ENCODE results near the gene TMEM52. TPM values are rescaled to one million over a fixed set of nuclear protein-coding genes. Genes with fewer than 3 reads are reported as not detected.

The TMEM52 gene
- total RNA-seq (6.9 and 7.1 TPM in 2 replicates), polyA plus RNA-seq (4.2 and 16.6 TPM in 2 replicates)

DNA sequence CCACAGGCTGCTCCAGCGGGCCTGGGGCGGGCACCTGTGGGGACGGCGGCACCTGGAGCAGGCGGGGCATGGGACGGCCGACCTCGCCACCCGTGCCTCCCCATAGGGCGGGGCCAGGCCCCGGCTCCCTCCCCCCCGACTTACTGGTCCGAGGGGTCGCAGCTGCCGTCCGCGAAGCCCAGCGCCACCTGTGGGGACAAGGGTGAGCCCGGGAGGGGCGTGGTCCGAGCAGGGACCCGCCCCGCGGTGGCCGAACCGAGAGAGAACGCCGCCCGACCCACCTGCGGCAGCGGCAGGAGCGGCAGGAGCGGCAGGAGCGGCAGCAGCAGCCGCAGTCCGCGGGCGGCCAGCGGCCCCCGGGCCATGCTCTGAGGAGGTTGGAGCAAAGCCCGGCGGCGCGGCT, at the start of gene TMEM52:
TSS of gene TMEM52 (minus strand) at position 379 of the 403 bp plus-strand sequence. CDS start at position 365, 14 bp downstream.
- H3K4me3 ChIP-seq = peak within 1 kb of the TSS; percentile 36
- H3K4me1 ChIP-seq (ENCODE audit: low read depth) = peaks cover 12% of the 10 kb centered on the region
- no peak within 1 kb of the TSS for H3K27ac ChIP-seq
- no peaks in the 10 kb centered on the region for H3K9me3 ChIP-seq (ENCODE audit: low read depth)
- no peaks in the 10 kb centered on the region for H3K36me3 ChIP-seq
- TF ChIP-seq, protein P1, sequence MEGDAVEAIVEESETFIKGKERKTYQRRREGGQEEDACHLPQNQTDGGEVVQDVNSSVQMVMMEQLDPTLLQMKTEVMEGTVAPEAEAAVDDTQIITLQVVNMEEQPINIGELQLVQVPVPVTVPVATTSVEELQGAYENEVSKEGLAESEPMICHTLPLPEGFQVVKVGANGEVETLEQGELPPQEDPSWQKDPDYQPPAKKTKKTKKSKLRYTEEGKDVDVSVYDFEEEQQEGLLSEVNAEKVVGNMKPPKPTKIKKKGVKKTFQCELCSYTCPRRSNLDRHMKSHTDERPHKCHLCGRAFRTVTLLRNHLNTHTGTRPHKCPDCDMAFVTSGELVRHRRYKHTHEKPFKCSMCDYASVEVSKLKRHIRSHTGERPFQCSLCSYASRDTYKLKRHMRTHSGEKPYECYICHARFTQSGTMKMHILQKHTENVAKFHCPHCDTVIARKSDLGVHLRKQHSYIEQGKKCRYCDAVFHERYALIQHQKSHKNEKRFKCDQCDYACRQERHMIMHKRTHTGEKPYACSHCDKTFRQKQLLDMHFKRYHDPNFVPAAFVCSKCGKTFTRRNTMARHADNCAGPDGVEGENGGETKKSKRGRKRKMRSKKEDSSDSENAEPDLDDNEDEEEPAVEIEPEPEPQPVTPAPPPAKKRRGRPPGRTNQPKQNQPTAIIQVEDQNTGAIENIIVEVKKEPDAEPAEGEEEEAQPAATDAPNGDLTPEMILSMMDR (IDR thresholded peaks at IDR 0.05; ENCODE audit: low read depth, low read length) = no peak
- no peak for DNase-seq (ENCODE audit: low read depth in 1 of 2, low spot score in 1 of 2)
- no peaks in the 10 kb centered on the region for H3K27me3 ChIP-seq

DNA sequence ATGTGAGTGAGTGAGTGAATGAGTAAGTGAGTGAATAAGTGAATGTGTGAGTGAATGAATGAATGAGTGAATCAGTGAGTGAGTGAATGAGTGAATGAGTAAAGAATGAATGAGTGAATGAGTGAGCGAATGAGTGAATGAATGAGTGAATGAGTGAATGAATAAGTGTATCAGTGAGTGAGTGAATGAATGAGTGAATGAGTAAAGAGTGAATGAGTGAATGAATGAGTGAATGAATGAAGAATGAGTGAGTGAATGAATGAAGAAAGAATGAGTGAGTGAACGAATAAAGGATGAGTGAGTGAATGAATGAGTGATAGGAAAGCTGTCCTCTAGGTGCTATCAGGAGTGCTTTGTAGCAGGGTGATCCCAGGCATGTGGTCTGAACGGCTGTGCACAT, 48.8 kb upstream of the TMEM52 start:
- Histone ChIP-seq H3K27ac (no peak overlapping the region), H3K4me3 (no peak overlapping the region), H3K9me3 (ENCODE audit: low read depth) (no peaks in the 10 kb centered on the region), H3K36me3 (no peaks in the 10 kb centered on the region), H3K27me3 (no peaks in the 10 kb centered on the region), H3K4me1 (ENCODE audit: low read depth) (no peaks in the 10 kb centered on the region)
- DNase-seq (ENCODE audit: low read depth in 1 of 2, low spot score in 1 of 2) = no peak
- TF ChIP-seq, protein P1 (IDR thresholded peaks at IDR 0.05; ENCODE audit: low read depth, low read length) = no peak

DNA sequence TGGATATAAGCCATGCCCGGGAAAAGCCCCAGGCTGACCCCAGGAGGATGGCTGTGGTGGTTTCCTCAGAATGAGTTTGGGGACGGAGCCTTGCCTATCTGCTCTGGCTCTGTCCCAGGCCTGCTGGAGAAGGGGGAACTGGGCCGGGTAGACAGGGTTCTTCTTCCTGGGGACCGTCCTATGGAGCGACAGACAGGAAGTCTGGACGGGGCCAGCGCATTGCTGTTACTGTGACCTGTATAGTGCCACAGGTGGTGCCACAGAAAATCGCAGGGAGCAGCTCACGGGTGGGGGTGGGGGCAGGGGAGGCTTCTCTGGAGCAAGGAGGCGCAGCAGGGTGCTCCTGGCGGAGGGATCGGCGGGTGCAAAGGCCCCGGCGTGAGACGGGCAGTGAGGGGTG, 48.1 kb upstream of the TMEM52 start:
- H3K4me3 ChIP-seq = no peak overlapping the region
- no peaks in the 10 kb centered on the region for H3K27me3 ChIP-seq
- no peak overlapping the region for H3K27ac ChIP-seq
- DNase-seq (ENCODE audit: low read depth in 1 of 2, low spot score in 1 of 2) = no peak
- H3K9me3 ChIP-seq (ENCODE audit: low read depth) = no peaks in the 10 kb centered on the region
- H3K4me1 ChIP-seq (ENCODE audit: low read depth) = no peaks in the 10 kb centered on the region
- no peaks in the 10 kb centered on the region for H3K36me3 ChIP-seq
- TF ChIP-seq, protein P1 (IDR thresholded peaks at IDR 0.05; ENCODE audit: low read depth, low read length) = no peak

DNA sequence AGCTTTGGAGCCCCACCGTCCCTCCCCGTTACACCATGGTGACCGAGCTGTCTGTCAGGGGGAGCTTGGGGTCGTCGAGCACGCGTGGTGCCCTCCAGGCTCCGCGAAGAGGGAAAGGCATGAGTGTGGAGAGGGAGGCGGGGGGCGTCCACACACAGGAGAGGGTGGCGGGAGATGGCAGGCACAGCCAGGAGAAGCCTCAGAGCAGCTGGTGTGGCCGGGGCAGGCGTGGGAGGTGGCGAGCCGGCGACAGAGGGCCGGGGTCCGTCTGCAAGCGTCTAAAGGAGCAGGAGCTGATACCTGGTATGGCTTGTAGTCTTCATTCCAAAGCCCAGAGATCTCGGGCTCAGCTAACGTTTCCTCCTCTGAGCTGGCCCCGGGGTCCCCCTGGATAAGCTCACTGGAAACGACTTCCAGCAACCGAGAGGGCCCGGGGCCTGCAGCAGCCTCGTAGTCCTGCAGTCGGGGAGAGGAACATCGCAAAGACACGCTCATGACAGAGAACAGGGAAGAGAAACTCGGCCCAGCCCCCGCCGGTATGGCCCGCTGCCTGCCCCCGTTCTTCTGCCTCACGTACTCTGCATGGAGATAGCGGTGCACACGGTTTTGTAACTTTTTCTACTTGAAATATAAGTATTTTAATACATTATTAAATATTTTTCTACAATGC, 47.1 kb upstream of the TMEM52 start:
- Histone ChIP-seq H3K27ac (no peak overlapping the region), H3K9me3 (ENCODE audit: low read depth) (no peaks in the 10 kb centered on the region), H3K4me1 (ENCODE audit: low read depth) (peaks cover 7% of the 10 kb centered on the region), H3K27me3 (no peaks in the 10 kb centered on the region), H3K36me3 (no peaks in the 10 kb centered on the region), H3K4me3 (no peak overlapping the region)
- TF ChIP-seq, protein P1 (IDR thresholded peaks at IDR 0.05; ENCODE audit: low read depth, low read length) = no peak
- DNase-seq (ENCODE audit: low read depth in 1 of 2, low spot score in 1 of 2) = no peak

DNA sequence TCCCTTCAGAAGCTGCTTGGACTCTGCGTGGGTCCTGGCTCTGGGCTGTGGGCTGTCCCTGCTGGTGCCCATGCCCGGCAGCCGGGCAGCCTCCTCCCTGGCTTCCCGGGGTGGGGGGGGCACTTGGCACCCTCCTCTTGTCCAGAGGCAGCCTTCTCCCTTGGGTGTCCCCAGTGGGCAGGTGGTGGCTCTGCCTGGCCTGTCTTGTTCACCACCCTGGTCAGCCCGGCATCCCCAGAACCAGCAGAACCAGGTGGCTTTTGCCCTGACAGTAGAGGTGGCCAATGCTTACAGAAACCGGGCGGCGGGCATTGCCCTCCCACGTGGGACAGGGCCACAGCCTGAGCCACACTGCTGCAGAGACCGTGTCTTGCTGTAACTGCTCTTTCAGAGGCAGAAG, 46.5 kb upstream of the TMEM52 start:
- Histone ChIP-seq H3K27me3 (no peaks in the 10 kb centered on the region), H3K4me1 (ENCODE audit: low read depth) (peaks cover 13% of the 10 kb centered on the region), H3K36me3 (no peaks in the 10 kb centered on the region), H3K9me3 (ENCODE audit: low read depth) (no peaks in the 10 kb centered on the region), H3K27ac (no peak overlapping the region), H3K4me3 (no peak overlapping the region)
- TF ChIP-seq, protein P1 (IDR thresholded peaks at IDR 0.05; ENCODE audit: low read depth, low read length) = no peak
- DNase-seq (ENCODE audit: low read depth in 1 of 2, low spot score in 1 of 2) = no peak

All from cardiac muscle cell (in vitro differentiated cells and primary cell).